Activated naive CD8-positive, alpha-beta T cell treated with anti-CD3 and anti-CD28 coated beads, Interleukin-2, amount 50 U/mL, for 24 hours (primary cell): ENCODE results near the gene ADSS2.
A peak's percentile ranks its signal among the peaks of the same experiment; 100 is the strongest.

Source experiments
- ATAC-seq: fragments of 150-1000 bp; cut with Tn5 transposase; one replicate; pipeline ENCODE4 v1.10.0; 2021
- DNase-seq: peaks from one replicate; pipeline ENCODE4 v3.0.0; 2021
- H3K27ac Mint-ChIP-seq: one replicate; pipeline ENCODE4 v1.8.0; 2021; ENCODE audit warnings: mild to moderate bottlenecking, mixed read lengths
- H3K27me3 Mint-ChIP-seq: one replicate; pipeline ENCODE4 v1.8.0; 2021; ENCODE audit warnings: mixed read lengths
- H3K36me3 Mint-ChIP-seq: one replicate; pipeline ENCODE4 v1.8.0; 2021; ENCODE audit warnings: low read depth, mixed read lengths
- H3K4me1 Mint-ChIP-seq: one replicate; pipeline ENCODE4 v1.8.0; 2021; ENCODE audit warnings: mixed read lengths
- H3K4me3 Mint-ChIP-seq: one replicate; pipeline ENCODE4 v1.8.0; 2021; ENCODE audit warnings: mild to moderate bottlenecking, moderate library complexity, mixed read lengths
- H3K9me3 Mint-ChIP-seq: one replicate; pipeline ENCODE4 v1.8.0; 2021; ENCODE audit warnings: mixed read lengths

Gene ADSS2

GRCh38 chr1:244451951-244452795 is 464 bp upstream of the ADSS2 start:
- Mint-ChIP-seq H3K4me3 (peak overlapping the region; percentile 90), H3K9me3 (peaks cover 4% of the 10 kb centered on the region), H3K27ac (peak overlapping the region; percentile 94), H3K27me3 (no peaks in the 10 kb centered on the region), H3K4me1 (peaks cover 43% of the 10 kb centered on the region), H3K36me3 (peaks cover 34% of the 10 kb centered on the region)
- DNase-seq: peak; percentile 99
- ATAC-seq: peak; percentile 96

GRCh38 chr1:244450597-244451538 is 841 bp downstream of the ADSS2 start:
- Mint-ChIP-seq H3K9me3 (peaks cover 4% of the 10 kb centered on the region), H3K36me3 (peaks cover 40% of the 10 kb centered on the region), H3K27me3 (no peaks in the 10 kb centered on the region), H3K4me1 (peaks cover 55% of the 10 kb centered on the region), H3K4me3 (peak overlapping the region; percentile 90), H3K27ac (peak overlapping the region; percentile 94)
- peak; percentile 62 for DNase-seq
- peak; percentile 17 for ATAC-seq

- peaks cover 4% of the 10 kb centered on the region for H3K9me3 Mint-ChIP-seq
- H3K27ac Mint-ChIP-seq: peak overlapping the region; percentile 94
- H3K4me1 Mint-ChIP-seq: peaks cover 63% of the 10 kb centered on the region
- no peaks in the 10 kb centered on the region for H3K27me3 Mint-ChIP-seq
- DNase-seq: no peak
- ATAC-seq: no peak
- H3K36me3 Mint-ChIP-seq: peaks cover 47% of the 10 kb centered on the region
- peak overlapping the region; percentile 90 for H3K4me3 Mint-ChIP-seq
These were observed 1.7 kb downstream of the ADSS2 start for GRCh38 chr1:244449936-244450508.

- Mint-ChIP-seq H3K9me3 (peaks cover 4% of the 10 kb centered on the region), H3K4me1 (peaks cover 68% of the 10 kb centered on the region), H3K27me3 (no peaks in the 10 kb centered on the region), H3K27ac (no peak overlapping the region), H3K36me3 (peaks cover 54% of the 10 kb centered on the region), H3K4me3 (no peak overlapping the region)
- no peak for ATAC-seq
- no peak for DNase-seq
These were observed 3.3 kb downstream of the ADSS2 start for GRCh38 chr1:244448279-244449036.

- no peaks in the 10 kb centered on the region for H3K27me3 Mint-ChIP-seq
- H3K27ac Mint-ChIP-seq: no peak overlapping the region
- peaks cover 58% of the 10 kb centered on the region for H3K36me3 Mint-ChIP-seq
- ATAC-seq (no peak), DNase-seq (no peak)
- H3K4me3 Mint-ChIP-seq: peak overlapping the region; percentile 46
- H3K9me3 Mint-ChIP-seq: peaks cover 4% of the 10 kb centered on the region
- H3K4me1 Mint-ChIP-seq: peaks cover 66% of the 10 kb centered on the region
These were observed 4.2 kb downstream of the ADSS2 start for GRCh38 chr1:244447552-244447951.

GRCh38 chr1:244447024-244447423 is 4.7 kb downstream of the ADSS2 start:
- DNase-seq: no peak
- Mint-ChIP-seq H3K36me3 (peaks cover 56% of the 10 kb centered on the region), H3K9me3 (peaks cover under 1% of the 10 kb centered on the region), H3K27ac (no peak overlapping the region), H3K4me3 (no peak overlapping the region), H3K4me1 (peaks cover 64% of the 10 kb centered on the region), H3K27me3 (no peaks in the 10 kb centered on the region)
- ATAC-seq: no peak

GRCh38 chr1:244445320-244446181 is 6.2 kb downstream of the ADSS2 start:
- no peaks in the 10 kb centered on the region for H3K27me3 Mint-ChIP-seq
- H3K27ac Mint-ChIP-seq: peak overlapping the region; percentile 23
- peaks cover 64% of the 10 kb centered on the region for H3K4me1 Mint-ChIP-seq
- peaks cover 53% of the 10 kb centered on the region for H3K36me3 Mint-ChIP-seq
- no peak overlapping the region for H3K4me3 Mint-ChIP-seq
- no peak for DNase-seq
- ATAC-seq: no peak
- H3K9me3 Mint-ChIP-seq: no peaks in the 10 kb centered on the region

GRCh38 chr1:244444854-244445253 is 6.9 kb downstream of the ADSS2 start:
- no peak for DNase-seq
- Mint-ChIP-seq H3K27ac (peak overlapping the region; percentile 55), H3K36me3 (peaks cover 46% of the 10 kb centered on the region), H3K9me3 (no peaks in the 10 kb centered on the region), H3K27me3 (no peaks in the 10 kb centered on the region), H3K4me1 (peaks cover 61% of the 10 kb centered on the region), H3K4me3 (no peak overlapping the region)
- ATAC-seq: no peak

GRCh38 chr1:244442850-244443249 is 8.9 kb downstream of the ADSS2 start:
- H3K36me3 Mint-ChIP-seq: peaks cover 35% of the 10 kb centered on the region
- no peaks in the 10 kb centered on the region for H3K27me3 Mint-ChIP-seq
- H3K4me1 Mint-ChIP-seq: peaks cover 57% of the 10 kb centered on the region
- no peaks in the 10 kb centered on the region for H3K9me3 Mint-ChIP-seq
- DNase-seq: no peak
- peak; percentile 59 for ATAC-seq
- no peak overlapping the region for H3K4me3 Mint-ChIP-seq
- H3K27ac Mint-ChIP-seq: no peak overlapping the region

GRCh38 chr1:244439391-244440032 is 12.2 kb downstream of the ADSS2 start:
- no peaks in the 10 kb centered on the region for H3K27me3 Mint-ChIP-seq
- no peak for ATAC-seq

GRCh38 chr1:244437086-244437468 is 14.6 kb downstream of the ADSS2 start:
- Mint-ChIP-seq H3K36me3 (peaks cover 33% of the 10 kb centered on the region), H3K27ac (peak overlapping the region; percentile 96)
- DNase-seq: no peak

More at GRCh38 chr1:244439391-244440032, 12.2 kb downstream of the ADSS2 start:
- Mint-ChIP-seq H3K9me3 (no peaks in the 10 kb centered on the region), H3K4me1 (peaks cover 57% of the 10 kb centered on the region), H3K36me3 (peaks cover 36% of the 10 kb centered on the region), H3K27ac (peak overlapping the region; percentile 3), H3K4me3 (no peak overlapping the region)
- no peak for DNase-seq

GRCh38 chr1:244436336-244437085 is 15.2 kb downstream of the ADSS2 start:
- ATAC-seq (no peak), DNase-seq (no peak)
- Mint-ChIP-seq H3K27ac (peak overlapping the region; percentile 96), H3K4me3 (peak overlapping the region; percentile 58), H3K36me3 (peaks cover 38% of the 10 kb centered on the region), H3K9me3 (no peaks in the 10 kb centered on the region), H3K4me1 (peaks cover 47% of the 10 kb centered on the region), H3K27me3 (no peaks in the 10 kb centered on the region)

More at GRCh38 chr1:244437086-244437468, 14.6 kb downstream of the ADSS2 start:
- no peaks in the 10 kb centered on the region for H3K27me3 Mint-ChIP-seq
- H3K9me3 Mint-ChIP-seq: no peaks in the 10 kb centered on the region
- no peak overlapping the region for H3K4me3 Mint-ChIP-seq
- ATAC-seq: no peak
- peaks cover 47% of the 10 kb centered on the region for H3K4me1 Mint-ChIP-seq
